NCI-H82 (cell line): Measurements from ENCODE around the gene RSRP1.
"Not testable (repeated sequence)": the region's sequence is repeated elsewhere in the genome, so short reads cannot be mapped to it uniquely, and the experiment has no call there.

Experiments
- DNase-seq: peaks from one replicate; lab custom pipeline; 2025; lab: John Stamatoyannopoulos, UW

Gene RSRP1

GRCh38 chr1:25247024-25247828 lies at the start of gene RSRP1:
TSS of gene RSRP1 (minus strand) at chr1:25247454. CDS start at chr1:25246963, 491 bp downstream.
- peak; percentile 100 for DNase-seq

DNA sequence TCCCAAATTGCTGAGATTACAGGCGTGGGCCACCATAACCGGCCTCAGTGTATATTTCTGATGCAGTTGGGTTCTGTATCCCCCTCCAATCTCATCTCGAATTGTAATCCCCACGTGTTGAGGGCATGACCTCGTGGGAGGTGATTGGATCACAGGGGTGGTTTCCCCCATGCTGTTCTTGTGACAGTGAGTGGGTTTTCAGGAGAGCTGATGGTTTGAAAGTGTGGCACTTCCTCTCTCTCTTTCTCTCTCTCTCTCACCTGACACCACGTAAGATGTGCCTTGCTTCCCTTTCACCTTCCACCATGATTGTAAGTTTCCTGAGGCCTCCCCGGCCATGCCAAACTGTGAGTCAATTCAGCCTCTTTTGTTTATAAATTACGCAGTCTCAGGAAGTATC lies 49.2 kb upstream of the RSRP1 start:
- not testable (repeated sequence) for DNase-seq

- not testable (repeated sequence) for DNase-seq
Observed at GRCh38 chr1:25294889-25295826, 47.9 kb upstream of the RSRP1 start.

GRCh38 chr1:25293426-25293825 lies 46.2 kb upstream of the RSRP1 start:
- DNase-seq, result not testable (repeated sequence)

DNA sequence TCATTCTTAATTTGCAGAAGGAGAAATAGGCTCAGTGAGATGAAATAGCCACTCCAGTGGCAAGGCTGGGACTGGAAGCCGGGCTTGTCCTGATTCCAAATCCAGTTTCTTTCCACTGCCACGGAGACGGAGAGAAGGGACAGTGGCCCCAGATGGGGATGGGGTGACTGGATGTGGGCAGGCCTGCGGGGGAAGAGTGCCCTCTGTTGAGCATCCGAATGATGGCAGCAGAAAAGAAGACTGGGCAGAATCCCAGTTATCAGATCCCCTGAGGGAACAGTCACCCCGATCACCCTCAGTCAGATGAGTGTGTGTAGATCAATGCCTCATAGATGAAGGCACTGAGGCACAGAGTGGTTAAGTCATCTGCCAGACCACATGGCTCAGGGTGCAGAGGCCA lies 42.8 kb upstream of the RSRP1 start:
- DNase-seq, result peak; percentile 30

DNA sequence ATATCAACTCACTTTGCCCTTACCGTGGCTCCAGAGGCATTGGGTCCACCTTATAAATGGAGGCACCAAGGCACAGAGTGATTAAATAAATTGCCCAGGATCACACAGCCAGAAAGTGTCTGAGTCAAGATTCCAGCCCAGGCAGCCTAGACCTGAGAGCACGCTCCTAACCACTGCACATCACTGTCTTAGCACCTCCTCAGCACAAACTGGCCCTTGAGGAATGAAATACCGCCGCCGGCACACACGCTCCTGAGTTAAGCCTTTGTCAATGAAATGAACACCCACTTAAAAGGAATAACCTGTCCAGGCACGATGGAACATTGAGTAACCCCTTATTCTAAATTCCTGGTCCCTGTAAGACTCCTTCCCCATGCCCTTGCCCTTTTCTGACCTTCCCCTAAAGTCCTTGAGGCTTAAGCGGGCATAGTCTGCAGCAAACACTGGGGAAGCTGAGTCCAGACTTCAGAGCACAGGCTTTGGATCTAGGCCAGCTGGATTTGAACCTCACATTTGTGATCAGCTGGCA lies 41.4 kb upstream of the RSRP1 start:
- DNase-seq, result not testable (repeated sequence)

DNA sequence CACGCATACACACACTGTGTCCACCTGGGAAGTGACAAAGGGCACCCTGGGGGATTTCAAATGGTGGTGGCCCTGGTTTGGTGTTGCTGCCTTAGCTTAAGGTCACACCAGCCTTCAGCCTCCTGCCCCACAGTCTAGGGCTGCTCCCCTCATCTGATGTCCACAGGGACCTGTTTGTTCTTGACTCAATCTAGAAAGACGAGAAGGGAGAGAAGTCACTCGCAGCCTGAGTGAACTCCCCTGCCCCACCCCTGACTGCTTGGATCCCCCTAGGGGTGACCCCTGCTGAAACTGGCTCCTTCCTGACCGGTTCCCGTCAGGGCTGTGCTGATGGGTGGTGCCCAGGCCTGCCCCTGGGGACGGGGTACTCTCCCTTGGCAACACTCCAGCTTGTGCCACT lies 39.9 kb upstream of the RSRP1 start:
- not testable (repeated sequence) for DNase-seq

DNA sequence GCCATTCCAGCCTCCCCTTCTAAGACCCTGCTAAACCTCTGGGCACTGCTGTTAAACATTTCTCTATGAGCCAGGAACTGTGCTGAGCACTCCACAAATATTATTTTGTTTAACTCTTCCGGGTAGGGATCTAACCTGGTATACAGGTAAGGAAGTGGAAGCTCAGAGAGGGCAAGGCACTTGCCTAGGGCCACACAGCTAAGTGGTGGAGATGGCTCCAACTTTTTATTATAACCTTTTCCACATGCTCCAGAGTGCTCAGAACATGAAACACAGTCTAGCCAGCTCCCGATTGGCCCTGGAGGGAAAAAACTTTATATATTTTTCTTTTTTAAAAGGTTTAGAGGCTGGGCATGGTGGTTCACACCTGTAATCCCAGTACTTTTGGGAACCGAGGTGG lies 38.6 kb upstream of the RSRP1 start:
- not testable (repeated sequence) for DNase-seq

- DNase-seq, result not testable (repeated sequence)
Observed at GRCh38 chr1:25279693-25280111, 32.4 kb upstream of the RSRP1 start.

DNA sequence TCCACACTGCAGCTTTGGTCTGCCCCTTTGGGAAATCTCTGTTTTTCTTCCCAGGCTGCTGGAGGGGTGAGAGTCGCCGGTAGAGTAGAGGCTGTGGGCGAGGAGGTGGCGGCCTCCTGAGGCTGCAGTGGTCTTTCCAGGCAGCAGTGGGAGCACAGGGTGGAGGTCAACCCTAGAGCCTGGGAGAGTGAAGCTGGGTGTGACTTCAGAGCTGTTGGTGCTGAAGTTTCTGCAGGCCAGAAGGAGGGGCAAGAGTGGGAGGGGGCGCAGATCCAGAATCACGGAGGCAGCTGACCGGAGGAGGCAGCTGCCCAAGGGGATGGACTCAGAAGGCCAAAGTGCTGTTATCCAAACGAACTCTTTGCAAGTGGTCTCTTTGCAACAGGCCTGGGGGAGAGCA lies 31.5 kb upstream of the RSRP1 start:
- not testable (repeated sequence) for DNase-seq

GRCh38 chr1:25278358-25278757 lies 31.1 kb upstream of the RSRP1 start:
- not testable (repeated sequence) for DNase-seq

DNA sequence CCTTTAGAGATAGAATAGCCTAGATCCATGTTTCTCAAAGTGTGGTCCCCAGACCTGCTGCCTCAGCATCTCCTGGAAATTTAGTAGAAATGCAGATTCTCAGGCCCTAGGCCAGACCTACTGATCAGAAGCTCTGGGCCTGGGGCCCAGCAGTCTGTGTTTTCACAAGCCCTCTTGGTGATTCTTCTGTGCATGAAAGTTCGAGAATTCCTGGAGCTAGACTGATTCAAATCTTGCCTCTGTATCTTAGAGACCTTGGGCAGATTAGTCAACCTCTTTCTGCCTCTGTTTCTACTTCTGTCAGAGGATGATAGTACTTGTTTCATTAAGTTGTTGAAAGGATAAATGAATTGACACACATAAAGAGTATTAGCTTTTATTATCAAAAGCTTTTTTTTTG lies 30.0 kb upstream of the RSRP1 start:
- DNase-seq, result not testable (repeated sequence)

GRCh38 chr1:25275648-25276047 lies 28.4 kb upstream of the RSRP1 start:
- DNase-seq, result not testable (repeated sequence)

GRCh38 chr1:25272238-25272637 lies 25.0 kb upstream of the RSRP1 start, which contains the start of gene RHD:
TSS of gene RHD (plus strand) at chr1:25272509. CDS start at chr1:25272548, 39 bp downstream.
- DNase-seq, result not testable (repeated sequence)

GRCh38 chr1:25268143-25268760 lies 21.0 kb upstream of the RSRP1 start:
- not testable (repeated sequence) for DNase-seq

DNA sequence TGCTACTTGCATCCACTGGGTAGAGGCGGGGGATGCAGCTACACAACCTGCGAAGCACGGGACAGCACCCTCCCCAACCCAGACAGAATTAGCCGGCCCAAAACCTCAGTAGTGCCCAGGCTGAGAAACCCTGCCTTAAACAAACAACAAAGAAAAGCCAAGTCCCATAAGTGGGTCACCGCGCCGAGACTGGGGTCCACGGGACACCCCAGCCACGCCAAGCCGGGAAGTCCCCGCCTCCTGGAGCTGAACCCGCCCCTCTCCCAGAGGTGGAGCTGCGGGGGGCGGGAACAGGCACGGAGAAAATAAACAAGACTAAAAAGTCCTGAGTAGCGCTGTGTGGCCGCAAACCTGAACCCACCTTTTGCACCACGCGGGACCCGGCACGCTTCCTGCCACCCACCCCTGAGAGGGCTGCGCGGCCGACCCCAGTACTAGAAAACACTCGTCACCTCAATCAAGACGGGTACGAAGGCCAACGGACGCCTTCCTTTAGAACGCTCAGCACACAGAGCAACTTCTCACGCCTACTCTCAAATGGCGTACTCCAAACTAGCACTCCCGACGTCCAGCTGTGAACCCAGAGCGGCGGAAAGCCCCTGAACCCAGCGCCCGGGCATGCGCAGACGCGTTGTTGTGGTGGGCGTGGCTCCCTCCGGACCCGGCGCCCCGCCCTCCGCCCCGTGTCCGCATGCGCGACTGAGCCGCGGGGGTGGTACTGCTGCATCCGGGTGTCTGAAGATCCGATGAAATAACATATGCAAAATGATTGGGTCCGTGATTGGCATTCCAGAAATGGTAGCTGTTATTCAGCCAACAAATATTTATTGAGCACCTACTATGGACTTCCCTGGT lies 20.3 kb upstream of the RSRP1 start:
- peak; percentile 53 for DNase-seq

GRCh38 chr1:25266554-25267287 lies 19.5 kb upstream of the RSRP1 start:
- not testable (repeated sequence) for DNase-seq

- not testable (repeated sequence) for DNase-seq
Observed at GRCh38 chr1:25260336-25260735, 13.1 kb upstream of the RSRP1 start.

DNA sequence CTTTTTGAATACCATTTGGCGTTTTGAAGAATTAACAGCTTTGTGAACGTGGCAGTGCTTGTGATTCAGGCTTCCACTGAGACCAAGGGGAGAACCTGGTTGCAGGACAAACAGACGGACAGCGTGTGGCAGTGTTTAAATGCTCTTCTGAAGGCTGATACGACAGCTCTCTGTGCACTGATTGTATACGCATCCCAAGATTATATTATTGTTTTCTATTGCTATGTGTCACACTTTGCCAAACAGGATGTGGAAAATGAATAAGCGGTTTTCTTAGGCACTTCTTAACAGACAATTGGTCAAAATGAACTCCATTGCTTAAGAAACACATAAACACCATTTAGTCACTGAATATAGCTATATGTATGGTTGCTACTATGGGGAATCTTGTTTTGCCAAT lies 12.6 kb upstream of the RSRP1 start:
- DNase-seq, result not testable (repeated sequence)

DNA sequence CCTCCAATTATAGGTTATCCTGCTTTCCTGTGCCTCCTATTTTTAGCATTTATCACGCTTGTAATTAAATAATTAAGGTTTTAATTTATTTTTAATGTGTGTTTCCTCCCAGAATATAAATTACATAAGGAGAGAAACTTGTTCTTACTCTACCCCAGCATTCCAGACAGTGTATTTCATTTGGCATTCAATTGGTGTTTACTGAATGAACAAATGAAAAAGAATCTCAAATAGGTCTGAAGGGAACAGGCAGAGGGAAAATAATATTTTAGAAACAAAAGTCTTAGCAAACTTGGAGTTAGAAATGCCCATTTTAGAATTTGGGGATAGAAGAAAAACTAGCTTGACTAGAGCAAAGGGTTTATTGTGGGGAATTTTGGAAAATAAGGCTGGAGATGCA lies 9.9 kb upstream of the RSRP1 start:
- DNase-seq, result no peak
